Retinal pigment epithelial cell (primary cell): ENCODE measurements around the gene ACP4.

Experiments
- DNase-seq: peaks from one replicate; pipeline ENCODE4 v3.0.0-alpha.2; 2010; ENCODE audit warnings: low read depth
- H3K4me3 ChIP-seq: 2 replicates; pipeline ENCODE4 v1.5.1; 2011; ENCODE audit warnings: mild to moderate bottlenecking, low read length, control low read depth, moderate library complexity
- CTCF ChIP-seq: conservative IDR thresholded peaks from 2 replicates; pipeline ENCODE4 v1.5.1; 2011; ENCODE audit warnings: low read depth, low read length, control low read depth, inconsistent platforms

The ACP4 gene

DNA sequence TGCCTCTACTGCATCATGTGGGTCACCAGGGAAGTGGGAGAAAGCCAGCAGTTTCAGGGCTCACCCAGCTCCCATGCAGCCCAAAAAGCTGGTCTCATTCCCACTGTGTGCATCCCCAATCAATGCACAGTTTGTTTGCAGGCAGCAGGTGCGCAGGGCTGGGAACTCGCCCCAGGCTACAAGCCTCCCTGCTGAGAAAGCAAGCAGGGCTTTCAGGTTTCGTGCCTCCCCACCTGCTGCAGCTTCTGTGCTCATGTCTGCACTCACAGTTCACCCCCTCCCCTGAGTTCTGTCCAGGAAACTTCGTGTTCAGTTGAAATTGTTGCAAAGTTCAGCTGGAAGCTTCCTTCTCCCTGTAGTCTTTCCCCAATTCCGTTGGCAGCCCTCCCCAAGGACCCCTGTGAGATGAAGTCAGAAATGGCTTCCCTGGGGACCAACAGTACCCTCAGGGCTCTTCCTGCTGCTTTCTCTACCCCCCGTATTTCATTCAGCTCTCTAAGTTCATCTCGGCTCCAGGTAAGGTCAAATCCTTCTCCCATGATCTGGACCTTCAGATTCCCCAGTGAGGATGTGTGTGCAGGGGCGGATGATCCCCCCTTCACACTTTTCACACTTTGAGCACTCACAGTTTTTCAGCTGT lies 54.2 kb downstream of the ACP4 start:
- TF ChIP-seq CTCF: no peak
- H3K4me3 ChIP-seq: no peak overlapping the region
- no peak for DNase-seq
